NCI-H524 treated with DMSO at 0.1 percent for 48 hours (cell line): Measurements from ENCODE around the gene LRGUK.

ENCODE experiments used
- DNase-seq: peaks from one replicate; lab custom pipeline; 2025; lab: John Stamatoyannopoulos, UW

LRGUK gene

GRCh38 chr7:134128829-134129228 lies 1.7 kb downstream of the LRGUK start:
- no peak for DNase-seq

- no peak for DNase-seq
These were observed 2.9 kb downstream of the LRGUK start for GRCh38 chr7:134129856-134130523.

GRCh38 chr7:134134004-134134403 lies 6.9 kb downstream of the LRGUK start:
- no peak for DNase-seq

DNA sequence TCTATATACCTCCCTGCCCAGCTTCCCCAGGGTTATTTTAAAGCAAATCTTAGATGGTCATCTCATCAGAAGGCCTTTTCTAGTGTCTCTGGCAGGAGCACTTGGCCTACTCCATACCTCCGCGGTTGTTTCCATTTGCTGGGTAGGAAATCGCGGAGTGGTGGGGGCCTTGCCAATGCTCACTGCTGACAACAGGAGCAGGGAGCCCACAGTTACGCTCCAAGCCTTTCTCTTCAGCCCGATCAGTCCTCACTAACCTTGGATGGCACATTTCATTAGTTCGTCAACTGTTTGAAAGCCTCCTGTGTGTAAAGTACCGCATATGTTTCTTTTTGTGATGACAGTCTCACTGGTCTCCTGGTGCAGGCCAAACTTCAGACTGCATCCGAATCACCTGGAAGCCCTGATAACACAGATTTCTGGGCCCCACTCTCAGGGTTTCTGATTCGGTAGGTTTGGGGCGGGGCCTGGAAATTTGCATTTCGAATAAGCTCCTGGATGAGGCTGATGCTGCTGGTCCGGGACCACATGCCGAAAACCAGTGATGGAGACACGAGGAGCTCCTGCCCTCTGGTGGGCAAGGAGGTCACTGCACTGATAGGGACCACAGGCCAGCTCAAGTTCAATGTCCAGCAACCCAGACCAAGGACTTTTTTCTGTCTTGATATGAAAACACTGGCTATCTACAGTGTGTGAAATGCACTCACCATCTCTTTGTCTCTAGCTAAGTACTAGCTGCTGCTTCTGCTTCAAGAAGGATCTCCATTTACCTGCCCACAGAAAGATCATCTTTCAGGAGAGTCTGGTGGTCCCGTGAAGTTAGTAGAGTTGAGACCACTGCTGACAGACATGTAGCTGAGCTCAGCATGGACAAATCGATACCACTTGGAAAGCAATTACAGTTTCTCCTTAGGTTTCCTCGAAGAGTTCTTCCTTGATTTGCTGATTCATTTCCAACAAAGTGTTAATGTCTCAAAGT lies 14.0 kb downstream of the LRGUK start:
- DNase-seq: no peak

GRCh38 chr7:134141868-134142264 lies 14.7 kb downstream of the LRGUK start:
- no peak for DNase-seq

DNA sequence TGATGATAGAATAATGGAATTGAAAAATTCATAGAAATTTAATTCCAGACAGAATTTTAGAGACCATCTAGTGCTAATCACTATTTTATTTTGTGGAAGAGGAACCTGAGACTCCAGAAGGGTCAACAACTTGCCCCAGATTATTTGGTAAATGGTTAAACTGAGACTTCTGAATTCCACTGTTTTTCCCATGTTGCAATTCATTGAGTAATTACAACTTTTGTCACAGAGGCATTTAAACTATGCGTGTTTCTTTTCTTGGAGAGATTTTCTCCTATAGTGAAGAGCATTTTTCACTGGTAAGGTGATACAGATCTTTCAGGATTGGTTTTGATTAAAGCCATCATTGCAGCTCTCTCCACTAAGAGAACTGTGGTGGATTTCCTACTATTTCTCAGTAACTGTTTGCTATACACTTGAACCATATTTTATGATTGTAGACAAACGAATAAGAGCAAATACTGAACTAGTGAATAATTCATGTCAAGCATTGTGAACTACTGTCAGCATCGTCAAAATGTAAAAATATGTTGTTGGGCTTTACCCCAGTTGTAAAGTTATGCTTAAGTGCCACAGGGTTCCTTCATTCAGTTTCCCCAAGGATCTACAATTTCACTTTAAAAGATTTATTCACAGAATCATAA lies 26.5 kb downstream of the LRGUK start:
- DNase-seq: no peak

DNA sequence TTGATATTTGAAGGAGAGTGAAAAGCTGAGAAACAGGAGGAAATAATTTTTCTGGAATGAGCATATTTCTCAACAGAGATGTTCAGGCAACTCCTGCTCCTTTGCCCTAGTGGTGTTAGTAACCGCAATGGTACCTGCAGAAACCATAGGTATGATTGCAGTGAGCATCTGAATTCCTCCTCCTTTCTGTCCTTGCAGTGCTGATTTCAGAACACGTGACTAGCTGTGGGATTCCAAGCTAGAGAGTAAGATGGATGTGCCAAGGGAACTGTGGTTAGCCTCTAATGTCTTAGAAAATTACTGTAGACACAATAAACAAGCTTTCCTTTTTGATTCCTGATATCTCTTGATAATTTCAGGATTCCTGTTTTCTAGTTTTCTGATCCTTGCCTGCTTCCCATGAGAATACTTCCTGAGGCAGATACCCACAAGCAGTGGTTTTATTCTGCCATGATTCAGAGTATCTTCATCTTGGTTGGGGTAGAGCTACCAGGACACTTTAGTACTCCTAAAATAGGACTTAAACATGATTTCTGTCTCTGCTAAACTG lies 27.5 kb downstream of the LRGUK start:
- DNase-seq: no peak

DNA sequence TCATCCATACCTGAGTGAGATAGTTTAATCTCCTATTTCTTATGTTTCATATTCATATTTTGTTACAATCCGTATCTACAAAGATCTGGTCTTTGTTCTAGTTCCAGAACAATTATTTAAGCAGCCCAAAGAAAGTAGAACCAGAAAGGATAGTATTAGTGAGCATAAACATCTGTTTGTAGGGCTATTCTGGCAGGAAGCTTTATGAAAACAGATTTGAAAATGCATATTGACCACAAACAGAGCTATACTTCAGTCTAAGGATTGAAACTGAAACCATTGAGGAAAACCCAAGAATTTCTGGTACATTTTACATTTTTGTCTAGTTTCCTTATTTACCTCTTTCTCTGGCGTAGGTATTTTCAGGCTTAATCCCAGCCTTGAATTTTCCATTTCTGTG lies 28.1 kb downstream of the LRGUK start:
- DNase-seq: no peak

- no peak for DNase-seq
These were observed 28.7 kb downstream of the LRGUK start for GRCh38 chr7:134155871-134156270.

DNA sequence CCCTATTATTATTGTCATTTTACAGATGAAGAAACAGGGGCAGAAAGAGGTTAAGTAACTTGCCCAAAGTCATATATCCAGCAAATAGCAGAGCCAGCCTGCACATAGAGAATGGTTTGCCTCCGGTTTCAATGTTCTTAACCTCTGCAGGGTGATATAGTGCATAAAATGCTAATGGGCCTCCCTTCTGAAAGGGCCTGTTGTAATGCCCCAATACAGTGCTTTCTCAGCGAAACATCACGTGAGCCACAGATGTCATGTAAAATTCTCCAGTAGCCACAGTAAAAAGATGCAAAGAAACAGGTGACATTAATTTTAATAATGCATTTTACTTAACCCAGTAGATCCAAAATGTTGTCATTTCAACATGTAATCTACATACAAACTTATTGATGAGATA lies 38.1 kb downstream of the LRGUK start:
- no peak for DNase-seq

DNA sequence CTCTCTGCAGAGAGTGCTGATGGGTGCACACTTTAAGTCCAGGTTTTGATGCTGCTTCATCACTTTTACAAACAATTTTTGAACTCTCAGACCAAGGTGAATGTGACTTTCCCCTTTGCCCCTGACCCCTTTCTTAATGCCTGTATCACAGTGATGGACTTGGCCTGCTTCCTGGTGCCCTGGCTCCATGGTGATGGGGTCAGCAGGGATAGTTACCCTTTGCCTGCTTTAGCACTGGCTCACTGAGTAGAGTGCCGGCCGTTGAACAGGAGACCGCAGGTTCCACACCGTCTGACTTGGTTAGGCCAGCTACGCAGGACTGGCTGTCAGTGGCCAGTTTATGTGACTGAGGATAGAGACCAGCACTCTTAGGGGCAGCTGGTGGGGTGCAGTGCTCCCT lies 40.1 kb downstream of the LRGUK start:
- no peak for DNase-seq

DNA sequence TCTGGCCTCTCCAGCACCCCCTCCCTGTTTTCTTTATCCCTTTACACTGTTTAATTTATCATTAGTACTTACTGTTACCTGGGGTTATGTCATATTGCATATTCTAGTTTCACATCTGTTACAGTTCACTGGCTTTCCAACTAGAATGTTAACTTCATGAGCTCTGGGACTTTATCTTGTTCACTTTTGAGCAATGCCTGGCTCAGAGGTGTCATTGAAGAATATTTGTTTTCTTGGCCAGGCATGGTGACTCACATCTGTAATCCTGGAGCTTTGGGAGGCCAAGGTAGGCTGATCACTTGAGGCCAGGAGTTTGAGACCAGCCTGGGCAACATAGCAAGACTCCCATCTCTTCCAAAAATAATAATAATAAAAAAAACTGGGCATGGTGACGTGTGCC lies 40.7 kb downstream of the LRGUK start:
- no peak for DNase-seq

GRCh38 chr7:134174795-134175261 lies 47.7 kb downstream of the LRGUK start:
- no peak for DNase-seq

DNA sequence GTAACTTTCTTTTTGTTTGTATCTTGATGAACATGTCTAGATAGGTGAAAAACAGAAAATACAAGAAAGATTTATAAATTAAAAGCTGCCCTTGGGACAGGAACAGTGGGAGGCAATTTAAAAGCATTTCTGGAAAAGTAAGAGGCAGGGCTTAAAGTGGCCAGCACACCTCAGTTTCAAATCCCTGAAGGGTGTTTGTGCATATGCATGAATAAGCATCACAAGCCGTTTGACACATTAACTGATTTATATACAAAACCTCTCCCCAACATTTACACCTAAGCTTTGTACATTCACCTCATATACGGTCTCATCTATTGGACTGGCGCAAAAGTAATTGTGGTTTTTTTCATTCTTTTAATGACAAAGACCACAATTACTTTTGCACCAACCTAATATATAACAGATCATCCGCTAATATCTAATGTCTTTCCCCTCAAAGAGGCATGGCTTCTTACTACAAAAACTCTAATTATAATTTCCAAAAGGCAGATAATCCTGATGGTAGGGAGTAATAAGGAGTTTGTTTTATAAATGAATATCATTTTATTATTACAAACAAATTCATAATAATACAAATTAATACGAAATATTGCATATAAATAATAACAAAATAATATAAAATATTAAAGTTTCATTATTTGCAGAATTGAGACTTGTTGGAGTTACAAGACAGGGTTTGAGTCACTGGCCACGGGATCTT lies 48.3 kb downstream of the LRGUK start:
- no peak for DNase-seq

DNA sequence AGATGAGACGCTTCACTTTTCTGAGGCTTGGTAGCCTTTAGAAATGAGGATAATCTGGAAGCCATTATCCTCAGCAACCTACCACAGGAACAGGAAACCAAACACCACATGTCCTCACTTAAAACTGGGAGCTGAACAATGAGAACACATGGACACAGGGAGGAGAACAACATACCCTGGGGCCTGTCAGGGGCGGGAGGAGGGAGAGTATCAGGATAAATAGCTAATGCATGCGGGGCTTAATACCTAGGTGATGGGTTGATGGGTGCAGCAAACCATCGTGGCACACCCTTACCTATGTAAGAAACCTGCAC lies 48.9 kb downstream of the LRGUK start:
- no peak for DNase-seq

- no peak for DNase-seq
These were observed 52.2 kb downstream of the LRGUK start for GRCh38 chr7:134179036-134180011.

GRCh38 chr7:134180376-134180775 lies 53.2 kb downstream of the LRGUK start:
- no peak for DNase-seq

DNA sequence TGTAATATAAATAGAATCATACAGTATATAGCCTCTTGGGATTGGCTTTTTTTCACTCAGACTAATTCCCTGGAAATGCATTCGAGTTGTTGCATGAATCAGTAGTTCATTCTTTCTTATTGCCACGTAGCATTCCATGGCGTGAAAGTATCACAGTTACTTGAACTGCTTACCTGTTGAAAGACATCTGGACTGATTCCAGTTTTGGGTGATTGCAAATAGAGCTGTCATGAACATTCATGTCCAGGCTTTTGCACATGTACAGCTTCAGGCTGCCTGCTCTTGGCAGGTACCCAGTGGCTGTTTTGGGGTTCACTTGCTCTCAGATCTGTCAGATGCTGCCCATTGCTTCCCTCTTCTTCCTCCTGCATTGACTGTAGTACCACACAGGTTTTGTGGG lies 54.9 kb downstream of the LRGUK start:
- DNase-seq: no peak

DNA sequence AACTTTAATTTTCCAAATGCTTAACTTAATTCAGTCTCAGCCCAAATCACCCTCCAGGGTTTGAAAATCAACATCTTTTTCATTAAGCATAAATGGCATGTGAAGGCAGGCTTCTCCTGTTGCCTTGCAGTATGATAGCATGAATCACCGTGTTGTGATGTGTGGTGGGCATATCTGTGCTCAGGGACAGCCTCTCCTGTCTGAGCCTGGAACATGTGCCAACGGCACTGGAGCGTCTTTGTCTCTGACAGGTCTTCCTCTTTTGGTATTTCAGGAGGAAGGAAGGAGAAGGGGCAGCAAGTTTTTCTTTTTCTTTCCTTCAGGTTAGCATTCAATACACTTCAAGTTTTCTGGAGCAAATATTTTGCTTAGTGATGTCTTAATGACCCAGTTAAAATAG lies 57.6 kb downstream of the LRGUK start:
- no peak for DNase-seq

DNA sequence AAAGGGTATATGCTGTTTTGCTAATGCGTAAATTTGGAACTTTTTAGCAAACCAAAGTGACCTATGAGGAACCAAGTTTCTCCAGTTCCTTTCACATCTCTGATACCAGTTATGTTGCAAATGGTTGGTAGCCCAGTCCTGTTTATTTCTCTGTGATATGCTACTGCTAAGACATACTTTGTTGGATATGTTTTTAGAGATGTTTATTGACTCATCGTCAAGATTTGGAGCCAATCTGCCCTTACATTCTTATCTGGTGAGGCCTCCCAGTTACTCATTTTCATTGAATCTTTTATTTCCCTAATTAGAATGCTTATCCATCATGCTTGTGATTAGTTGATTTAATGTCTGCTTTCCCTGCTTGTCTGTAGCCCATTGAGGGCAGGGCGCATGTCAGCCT lies 58.9 kb downstream of the LRGUK start:
- no peak for DNase-seq

DNA sequence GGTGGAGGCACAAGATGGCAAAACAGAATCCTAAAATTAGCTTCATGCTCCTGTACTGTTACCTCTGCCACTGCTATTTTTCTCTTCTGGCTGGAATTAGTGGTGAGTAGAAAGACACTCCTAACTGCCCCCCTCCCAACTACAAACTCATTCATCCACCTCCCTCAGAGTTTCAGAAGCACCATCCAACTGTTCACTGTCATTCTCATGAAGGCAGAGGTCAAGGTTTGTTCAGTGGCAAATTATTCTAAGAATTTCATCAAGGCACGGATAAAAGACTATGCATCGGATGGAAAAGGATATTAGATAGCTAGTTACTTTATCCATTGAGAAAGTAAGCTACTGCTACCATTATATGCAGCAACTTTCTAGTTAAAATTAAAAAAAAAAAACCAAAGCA lies 59.7 kb downstream of the LRGUK start:
- no peak for DNase-seq
